Globus pallidus (tissue), 1 donor: Measurements from ENCODE around the gene ENOPH1.
"Not testable (repeated sequence)": the region's sequence is repeated elsewhere in the genome, so short reads cannot be mapped to it uniquely, and the experiment has no call there.

ENCODE experiments used
- DNase-seq: peaks from one replicate; pipeline ENCODE4 v3.0.0-alpha.2; 2015; ENCODE audit warnings: low spot score

The ENOPH1 gene

GRCh38 chr4:82430193-82430963 is at the start of gene ENOPH1, which contains the start of gene HNRNPDL:
ENOPH1 (plus strand) TSS chr4:82430590; CDS start chr4:82430830, 240 bp downstream.
HNRNPDL (minus strand) TSS chr4:82430462; CDS start chr4:82429690, 772 bp downstream.
- DNase-seq = peak; percentile 95

GRCh38 chr4:82380831-82381230 is 49.6 kb upstream of the ENOPH1 start:
- DNase-seq = no peak

GRCh38 chr4:82381235-82381634 is 49.2 kb upstream of the ENOPH1 start:
- no peak for DNase-seq

GRCh38 chr4:82381661-82382296 is 48.6 kb upstream of the ENOPH1 start:
- DNase-seq = no peak

GRCh38 chr4:82382751-82383150 is 47.6 kb upstream of the ENOPH1 start:
- DNase-seq = no peak

- DNase-seq = not testable (repeated sequence)
These were observed 44.1 kb upstream of the ENOPH1 start for GRCh38 chr4:82386312-82386711.

- DNase-seq = no peak
These were observed 42.0 kb upstream of the ENOPH1 start for GRCh38 chr4:82388405-82388804.

GRCh38 chr4:82390061-82390460 is 40.3 kb upstream of the ENOPH1 start:
- not testable (repeated sequence) for DNase-seq

GRCh38 chr4:82394896-82395295 is 35.5 kb upstream of the ENOPH1 start:
- DNase-seq = no peak

- DNase-seq = no peak
These were observed 32.9 kb upstream of the ENOPH1 start for GRCh38 chr4:82397527-82397926.

- no peak for DNase-seq
These were observed 32.1 kb upstream of the ENOPH1 start for GRCh38 chr4:82398263-82398662.

GRCh38 chr4:82401600-82401999 is 28.8 kb upstream of the ENOPH1 start:
- no peak for DNase-seq

GRCh38 chr4:82402196-82402775 is 28.1 kb upstream of the ENOPH1 start:
- no peak for DNase-seq

GRCh38 chr4:82403725-82404124 is 26.7 kb upstream of the ENOPH1 start:
- no peak for DNase-seq

GRCh38 chr4:82415061-82415460 is 15.3 kb upstream of the ENOPH1 start:
- not testable (repeated sequence) for DNase-seq

- no peak for DNase-seq
These were observed 14.4 kb upstream of the ENOPH1 start for GRCh38 chr4:82415922-82416365.

- DNase-seq = no peak
These were observed 10.9 kb upstream of the ENOPH1 start for GRCh38 chr4:82419451-82419850.

GRCh38 chr4:82421796-82422560 is 8.4 kb upstream of the ENOPH1 start:
- no peak for DNase-seq

GRCh38 chr4:82422616-82423015 is 7.8 kb upstream of the ENOPH1 start:
- DNase-seq = no peak

GRCh38 chr4:82423245-82424054 is 6.9 kb upstream of the ENOPH1 start:
- no peak for DNase-seq

GRCh38 chr4:82425478-82425877 is 4.9 kb upstream of the ENOPH1 start:
- DNase-seq = no peak
